ENCODE results near the gene TFEB. TPM values are rescaled to one million over a fixed set of nuclear protein-coding genes. Genes with fewer than 3 reads are reported as not detected.

The TFEB gene
- total and polyA plus RNA-seq, 7 donors = 16.1 to 65.2 (median 40.9) TPM

DNA sequence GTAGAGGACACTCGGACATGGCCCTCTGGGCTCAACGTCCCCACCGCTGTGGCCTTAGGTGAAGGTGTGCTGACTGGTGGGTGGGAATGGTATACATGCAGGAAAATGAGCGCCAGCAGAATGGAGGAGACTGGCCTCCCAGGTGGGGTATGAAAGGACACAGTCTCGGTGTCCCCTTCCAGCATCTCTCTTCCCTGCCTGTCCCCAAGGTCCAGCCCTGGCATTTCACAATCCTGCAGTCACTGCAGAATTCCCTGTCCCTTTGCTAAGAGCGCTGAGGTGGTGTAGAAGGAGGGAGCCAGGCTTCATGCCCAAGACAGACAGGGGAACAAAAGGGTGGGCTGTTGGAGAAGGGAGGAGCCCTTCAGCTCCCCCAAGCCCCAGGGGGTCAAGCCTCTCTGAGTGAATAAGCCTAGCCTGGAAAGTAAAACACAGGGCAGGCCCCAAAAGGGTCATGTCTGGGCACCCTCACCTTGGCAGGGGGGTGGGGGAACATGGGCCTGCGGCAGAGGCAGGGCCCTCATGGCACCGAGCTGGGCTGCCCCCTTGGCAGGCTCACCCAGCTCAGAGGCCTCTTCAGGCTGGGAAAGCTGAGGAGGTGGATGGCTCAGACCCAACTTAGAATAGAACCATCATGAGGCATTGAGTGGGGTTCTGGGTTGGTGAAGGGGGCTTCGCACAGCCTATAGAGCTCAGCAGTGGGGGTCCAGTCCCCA is 23.9 kb downstream of the TFEB start:
- peaks cover 95% of the 10 kb centered on the region for H3K4me1 ChIP-seq
- 72 to 88% (median 72%) methylated on average over 9 of the region's 9 CpGs for WGBS, 3 donors
- ATAC-seq = no peak

DNA sequence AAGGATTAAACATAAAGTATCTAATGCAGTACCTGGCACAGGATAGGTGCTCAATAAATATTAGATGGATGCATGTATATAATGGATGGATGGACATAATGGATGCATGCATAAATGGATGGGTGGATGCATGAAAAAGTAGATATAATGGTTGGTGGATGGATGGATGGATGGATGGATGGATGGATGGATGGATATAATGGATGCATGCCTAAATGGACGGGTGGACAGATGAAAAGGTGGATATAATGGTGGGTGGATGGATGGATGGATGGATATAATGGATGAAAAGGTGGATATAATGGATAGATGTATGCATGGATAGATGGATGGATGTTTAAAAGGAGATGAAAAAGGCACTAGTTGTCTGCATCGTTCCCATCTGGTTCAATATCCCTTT is 26.0 kb downstream of the TFEB start:
- intact Hi-C loops (cut with DNase I) = loop anchor here in 1 of 2 donors (10.0 kb wide), 1 partner anchor 65 kb away; the partner anchor contains the start of gene FRS3
- TF ChIP-seq, protein P1, sequence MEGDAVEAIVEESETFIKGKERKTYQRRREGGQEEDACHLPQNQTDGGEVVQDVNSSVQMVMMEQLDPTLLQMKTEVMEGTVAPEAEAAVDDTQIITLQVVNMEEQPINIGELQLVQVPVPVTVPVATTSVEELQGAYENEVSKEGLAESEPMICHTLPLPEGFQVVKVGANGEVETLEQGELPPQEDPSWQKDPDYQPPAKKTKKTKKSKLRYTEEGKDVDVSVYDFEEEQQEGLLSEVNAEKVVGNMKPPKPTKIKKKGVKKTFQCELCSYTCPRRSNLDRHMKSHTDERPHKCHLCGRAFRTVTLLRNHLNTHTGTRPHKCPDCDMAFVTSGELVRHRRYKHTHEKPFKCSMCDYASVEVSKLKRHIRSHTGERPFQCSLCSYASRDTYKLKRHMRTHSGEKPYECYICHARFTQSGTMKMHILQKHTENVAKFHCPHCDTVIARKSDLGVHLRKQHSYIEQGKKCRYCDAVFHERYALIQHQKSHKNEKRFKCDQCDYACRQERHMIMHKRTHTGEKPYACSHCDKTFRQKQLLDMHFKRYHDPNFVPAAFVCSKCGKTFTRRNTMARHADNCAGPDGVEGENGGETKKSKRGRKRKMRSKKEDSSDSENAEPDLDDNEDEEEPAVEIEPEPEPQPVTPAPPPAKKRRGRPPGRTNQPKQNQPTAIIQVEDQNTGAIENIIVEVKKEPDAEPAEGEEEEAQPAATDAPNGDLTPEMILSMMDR (IDR thresholded peaks at IDR 0.05) = no peak
- WGBS, 3 donors = 83 to 94% (median 88%) methylated on average over 2 of the region's 2 CpGs
- H3K27me3 ChIP-seq (ENCODE audit: insufficient read depth in 3 of 3, low read length in 2 of 3) = no peaks in the 10 kb centered on the region
- H3K9me3 ChIP-seq = no peaks in the 10 kb centered on the region
- no peak for DNase-seq
- ATAC-seq = no peak
- peaks cover 91% of the 10 kb centered on the region for H3K4me1 ChIP-seq
- no peaks in the 10 kb centered on the region for H3K36me3 ChIP-seq (ENCODE audit: insufficient read depth in 1 of 2, low read depth in 1 of 2)
- peak overlapping the region; percentile 7 for H3K27ac ChIP-seq
- H3K4me3 ChIP-seq = no peak overlapping the region

More for the DNA sequence above, 23.9 kb downstream of the TFEB start:
- Histone ChIP-seq H3K27ac (peak overlapping the region; percentile 88), H3K36me3 (ENCODE audit: insufficient read depth in 1 of 2, low read depth in 1 of 2) (no peaks in the 10 kb centered on the region), H3K27me3 (ENCODE audit: insufficient read depth in 3 of 3, low read length in 2 of 3) (no peaks in the 10 kb centered on the region), H3K9me3 (no peaks in the 10 kb centered on the region), H3K4me3 (peak overlapping the region; percentile 27)
- peak in 1 of 2 donors; percentile 32 for DNase-seq
- TF ChIP-seq, protein P1 (IDR thresholded peaks at IDR 0.05) = no peak
- intact Hi-C loops (cut with DNase I) = no loop called here

DNA sequence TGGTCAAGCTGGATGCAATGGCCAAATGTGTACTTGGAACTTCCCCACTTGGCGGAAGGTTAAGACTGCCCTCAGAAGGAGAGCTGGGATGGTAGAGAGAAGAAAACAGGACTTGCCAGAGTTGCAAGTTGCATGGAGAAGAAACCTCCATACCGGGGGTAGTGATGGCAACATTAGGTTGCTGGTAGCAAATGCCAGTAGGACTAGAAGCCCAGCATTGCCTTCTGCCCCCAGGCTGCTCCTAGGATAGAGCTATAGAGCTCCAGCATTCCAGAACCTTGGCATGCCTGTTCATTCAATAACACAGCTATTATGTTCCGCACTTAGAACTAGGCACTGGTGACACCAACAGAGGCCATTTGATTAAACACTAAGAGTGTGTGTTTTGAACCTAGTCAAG is 26.6 kb downstream of the TFEB start:
- Histone ChIP-seq H3K9me3 (no peaks in the 10 kb centered on the region), H3K4me1 (peaks cover 93% of the 10 kb centered on the region), H3K27me3 (ENCODE audit: insufficient read depth in 3 of 3, low read length in 2 of 3) (no peaks in the 10 kb centered on the region), H3K4me3 (no peak overlapping the region), H3K36me3 (ENCODE audit: insufficient read depth in 1 of 2, low read depth in 1 of 2) (no peaks in the 10 kb centered on the region), H3K27ac (peak overlapping the region; percentile 85)
- TF ChIP-seq, protein P1 (IDR thresholded peaks at IDR 0.05) = no peak
- intact Hi-C loops (cut with DNase I) = loop anchor here in 1 of 2 donors (10.0 kb wide), 1 partner anchor 66 kb away; the partner anchor contains the start of gene FRS3
- DNase-seq (peak in 1 of 2 donors; percentile 28), ATAC-seq (no peak)
- WGBS, 3 donors = 65 to 93% (median 85%) methylated on average over 3 of the region's 3 CpGs

DNA sequence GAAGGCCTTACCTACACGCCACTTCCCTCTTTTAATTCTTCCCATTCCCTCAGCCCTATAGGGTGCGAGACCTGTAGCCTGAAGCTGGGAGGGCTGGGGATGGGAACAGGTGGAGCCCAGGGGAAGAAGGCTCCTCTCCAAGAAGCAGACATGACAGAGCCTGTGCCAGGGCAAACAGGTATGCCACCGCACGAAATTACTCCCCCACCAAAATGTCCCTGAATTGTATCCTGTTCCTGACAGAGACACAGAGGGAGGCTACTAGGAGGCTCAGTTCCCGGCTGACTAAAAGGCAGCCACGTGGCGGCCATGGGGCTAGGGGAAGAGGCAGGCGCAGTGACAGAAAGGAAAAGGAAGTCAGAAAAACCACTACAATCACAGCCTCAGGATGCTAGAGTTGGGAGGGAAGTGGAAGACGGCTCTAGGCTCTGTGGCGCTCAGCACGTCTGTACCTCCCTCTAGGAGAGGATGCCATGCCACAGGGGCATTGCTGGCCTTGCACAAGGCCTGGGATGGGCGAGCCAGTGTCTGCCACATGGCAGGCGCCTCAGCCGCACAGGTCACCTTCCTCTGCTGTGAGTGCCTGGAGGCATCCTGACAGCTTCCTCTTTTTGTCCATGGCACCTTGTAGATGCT is 27.7 kb downstream of the TFEB start:
- Histone ChIP-seq H3K27ac (peak overlapping the region; percentile 85), H3K27me3 (ENCODE audit: insufficient read depth in 3 of 3, low read length in 2 of 3) (no peaks in the 10 kb centered on the region)

More for the DNA sequence above, 27.7 kb downstream of the TFEB start:
- TF ChIP-seq, protein P1 (IDR thresholded peaks at IDR 0.05) = no peak
- peak in 1 of 2 donors; percentile 66 for DNase-seq
- WGBS, 3 donors = 45 to 62% (median 49%) methylated on average over 14 of the region's 14 CpGs
- Histone ChIP-seq H3K4me3 (peak overlapping the region; percentile 7), H3K4me1 (peaks cover 89% of the 10 kb centered on the region), H3K9me3 (no peaks in the 10 kb centered on the region), H3K36me3 (ENCODE audit: insufficient read depth in 1 of 2, low read depth in 1 of 2) (no peaks in the 10 kb centered on the region)
- intact Hi-C loops (cut with DNase I) = loop anchor here (2.0 to 10.0 kb wide), 2 partner anchors 23 to 67 kb away; partner anchors contain the start of gene FRS3 (in 1 of the 2)
- peak in 2 of 4 donors; percentile 14 to 18 for ATAC-seq

Measured in psoas muscle (tissue), 8 donors.